GM12801 (cell line): ENCODE data around the gene ZNF341.

Experiments used
- CTCF ChIP-seq: IDR thresholded peaks from one replicate; pipeline ENCODE4 v1.5.1; 2011; ENCODE audit warnings: control low read depth; ENCODE audit not compliant: insufficient read length; ENCODE audit errors: extremely low read depth

The ZNF341 gene

GRCh38 chr20:33812908-33813462 lies 81.2 kb downstream of the ZNF341 start:
- TF ChIP-seq CTCF, result no peak

GRCh38 chr20:33814238-33814712 lies 82.5 kb downstream of the ZNF341 start:
- no peak for TF ChIP-seq CTCF

- TF ChIP-seq CTCF, result no peak
These were observed 83.9 kb downstream of the ZNF341 start for GRCh38 chr20:33815671-33816070.

- no peak for TF ChIP-seq CTCF
These were observed 84.4 kb downstream of the ZNF341 start for GRCh38 chr20:33816191-33816590.

- no peak for TF ChIP-seq CTCF
These were observed 85.6 kb downstream of the ZNF341 start for GRCh38 chr20:33817411-33817810.

- no peak for TF ChIP-seq CTCF
These were observed 87.7 kb downstream of the ZNF341 start for GRCh38 chr20:33819456-33819855.

- no peak for TF ChIP-seq CTCF
These were observed 88.6 kb downstream of the ZNF341 start for GRCh38 chr20:33820362-33820761.
